ENCODE data around the gene TRIM4. TPM values are rescaled to one million over a fixed set of nuclear protein-coding genes. Genes with fewer than 3 reads are reported as not detected.

TRIM4 gene
- total RNA-seq, 4 donors from 2014 or later = 20.9 to 43.3 (median 39.6) TPM

DNA sequence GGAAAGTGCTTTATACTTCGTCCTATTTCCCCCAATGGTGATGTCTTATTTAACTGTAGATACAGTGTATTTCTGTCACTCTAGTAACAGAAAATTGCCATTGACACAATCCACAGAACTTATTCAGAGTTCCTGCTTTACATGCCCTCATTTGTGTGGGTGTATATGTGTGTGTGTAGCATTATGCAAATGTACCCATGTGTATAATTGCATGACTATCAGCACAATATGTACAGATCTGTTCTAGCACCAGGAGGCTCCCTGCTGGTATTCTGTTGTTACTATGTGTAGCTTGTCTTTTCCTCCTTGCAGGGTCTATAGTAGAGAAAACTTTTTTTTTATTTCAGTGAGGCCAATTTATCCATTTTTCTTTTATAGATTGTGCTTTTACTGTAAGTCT lies 75.0 kb downstream of the TRIM4 start:
- peaks cover 0 to 16% (median 4%) of the 10 kb centered on the region in 4 donors for H3K4me1 ChIP-seq
- no peaks in the 10 kb centered on the region for H3K9me3 ChIP-seq
- DNase-seq = no peak
- H3K4me3 ChIP-seq = no peak overlapping the region
- WGBS, 2 donors (ENCODE audit: low coverage in 1 of 2) = 67 to 88% methylated on average over 1 of the region's 1 CpG
- intact Hi-C loops (cut with DNase I; ENCODE audit: low total_unique reads) (no loop called here), in situ Hi-C loops (cut with MboI; ENCODE audit: low pct_ligation_motif_present in 1 of 4, low pct_unique_long_range_greater_than_20kb in 1 of 4, low sequenced_read_pairs in 3 of 4) (no loop called here)
- no peaks in the 10 kb centered on the region for H3K36me3 ChIP-seq
- H3K27ac ChIP-seq = no peak overlapping the region
- TF ChIP-seq POLR2A (IDR thresholded peaks at IDR 0.05) (no peak), EP300 (IDR thresholded peaks at IDR 0.05; ENCODE audit: low read depth) (no peak), POLR2AphosphoS5 (IDR thresholded peaks at IDR 0.05) (no peak)
- TF ChIP-seq, protein P1, sequence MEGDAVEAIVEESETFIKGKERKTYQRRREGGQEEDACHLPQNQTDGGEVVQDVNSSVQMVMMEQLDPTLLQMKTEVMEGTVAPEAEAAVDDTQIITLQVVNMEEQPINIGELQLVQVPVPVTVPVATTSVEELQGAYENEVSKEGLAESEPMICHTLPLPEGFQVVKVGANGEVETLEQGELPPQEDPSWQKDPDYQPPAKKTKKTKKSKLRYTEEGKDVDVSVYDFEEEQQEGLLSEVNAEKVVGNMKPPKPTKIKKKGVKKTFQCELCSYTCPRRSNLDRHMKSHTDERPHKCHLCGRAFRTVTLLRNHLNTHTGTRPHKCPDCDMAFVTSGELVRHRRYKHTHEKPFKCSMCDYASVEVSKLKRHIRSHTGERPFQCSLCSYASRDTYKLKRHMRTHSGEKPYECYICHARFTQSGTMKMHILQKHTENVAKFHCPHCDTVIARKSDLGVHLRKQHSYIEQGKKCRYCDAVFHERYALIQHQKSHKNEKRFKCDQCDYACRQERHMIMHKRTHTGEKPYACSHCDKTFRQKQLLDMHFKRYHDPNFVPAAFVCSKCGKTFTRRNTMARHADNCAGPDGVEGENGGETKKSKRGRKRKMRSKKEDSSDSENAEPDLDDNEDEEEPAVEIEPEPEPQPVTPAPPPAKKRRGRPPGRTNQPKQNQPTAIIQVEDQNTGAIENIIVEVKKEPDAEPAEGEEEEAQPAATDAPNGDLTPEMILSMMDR (IDR thresholded peaks at IDR 0.05) = no peak
- H3K27me3 ChIP-seq = no peaks in the 10 kb centered on the region

DNA sequence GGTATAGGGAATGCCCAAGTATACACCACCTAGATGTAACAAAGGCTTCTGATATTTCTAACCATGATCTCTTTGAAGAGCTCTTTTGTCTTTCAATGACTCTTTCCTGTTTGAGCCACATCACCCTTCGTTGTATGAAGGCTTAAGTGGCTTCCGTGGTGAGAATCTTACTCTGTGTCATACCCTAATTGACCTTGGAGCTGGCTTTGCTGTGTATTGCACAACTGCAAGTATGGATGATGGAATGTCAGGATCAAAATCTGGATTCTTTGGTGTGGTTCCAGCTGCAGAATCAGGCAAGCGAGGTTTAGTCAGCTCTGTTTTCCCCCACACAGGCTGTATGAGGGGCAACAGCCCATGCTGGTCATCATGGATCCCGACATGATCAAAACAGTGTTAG lies 75.5 kb downstream of the TRIM4 start:
- WGBS, 2 donors (ENCODE audit: low coverage in 1 of 2) = 75 to 80% methylated on average over 1 to 4 of the region's 4 CpGs
- no peak overlapping the region for H3K27ac ChIP-seq
- no peak for TF ChIP-seq EP300 (IDR thresholded peaks at IDR 0.05; ENCODE audit: low read depth)
- no peak for TF ChIP-seq POLR2A (IDR thresholded peaks at IDR 0.05)
- TF ChIP-seq, protein P1 (IDR thresholded peaks at IDR 0.05) = no peak
- TF ChIP-seq POLR2AphosphoS5 (IDR thresholded peaks at IDR 0.05) = no peak
- H3K9me3 ChIP-seq = no peaks in the 10 kb centered on the region
- H3K4me1 ChIP-seq = peaks cover 0 to 19% (median 6%) of the 10 kb centered on the region in 4 donors
- intact Hi-C loops (cut with DNase I; ENCODE audit: low total_unique reads) (no loop called here), in situ Hi-C loops (cut with MboI; ENCODE audit: low pct_ligation_motif_present in 1 of 4, low pct_unique_long_range_greater_than_20kb in 1 of 4, low sequenced_read_pairs in 3 of 4) (no loop called here)
- no peaks in the 10 kb centered on the region for H3K27me3 ChIP-seq
- H3K36me3 ChIP-seq = no peaks in the 10 kb centered on the region
- H3K4me3 ChIP-seq = no peak overlapping the region
- DNase-seq = no peak

DNA sequence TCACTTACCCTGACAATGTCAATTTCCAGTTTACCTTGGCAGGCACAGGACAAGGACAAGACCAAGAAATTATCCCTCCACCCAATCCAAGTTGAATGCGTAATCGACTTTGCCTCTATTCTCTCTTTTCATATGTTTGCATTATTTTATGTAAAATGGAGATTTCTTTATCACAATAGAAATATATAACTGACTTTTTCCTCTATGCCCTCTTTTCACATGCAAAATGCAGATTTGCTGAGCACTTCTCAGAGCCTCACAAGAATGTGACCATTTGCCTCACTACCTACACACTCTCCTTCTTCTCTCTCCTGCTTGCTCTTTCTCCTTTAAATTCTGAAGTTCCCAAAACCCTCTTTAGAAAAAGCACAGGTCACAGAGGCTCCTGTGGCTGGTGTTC lies 76.4 kb downstream of the TRIM4 start:
- Histone ChIP-seq H3K4me1 (peaks cover 0 to 27% (median 8%) of the 10 kb centered on the region in 4 donors), H3K27me3 (no peaks in the 10 kb centered on the region), H3K9me3 (no peaks in the 10 kb centered on the region), H3K4me3 (no peak overlapping the region), H3K27ac (no peak overlapping the region), H3K36me3 (no peaks in the 10 kb centered on the region)
- in situ Hi-C loops (cut with MboI; ENCODE audit: low pct_ligation_motif_present in 1 of 4, low pct_unique_long_range_greater_than_20kb in 1 of 4, low sequenced_read_pairs in 3 of 4) (no loop called here), intact Hi-C loops (cut with DNase I; ENCODE audit: low total_unique reads) (no loop called here)
- 80 to 90% methylated on average over 2 of the region's 2 CpGs for WGBS, 2 donors (ENCODE audit: low coverage in 1 of 2)
- TF ChIP-seq, protein P1 (IDR thresholded peaks at IDR 0.05) = no peak
- TF ChIP-seq POLR2AphosphoS5 (IDR thresholded peaks at IDR 0.05) = no peak
- TF ChIP-seq POLR2A (IDR thresholded peaks at IDR 0.05) = no peak
- TF ChIP-seq EP300 (IDR thresholded peaks at IDR 0.05; ENCODE audit: low read depth) = no peak
- DNase-seq = no peak

Small RNAs within 50 kb of the gene (small RNA-seq; reads per million reads assigned to genes)
- gene AC011904.1 (0 reads per million in 4 donors), gene CYP3A52P (0 reads per million in 4 donors), gene RF00019 (0 reads per million in 4 donors), gene RF00561 (0 reads per million in 4 donors)

Other genes starting within 250 kb of the TRIM4 start
- 100 to 1,000 TPM; 142 to 543 (median 383) TPM for gene CYP3A5, start 239.5 kb downstream of the TRIM4 start, total RNA-seq
- 1 to 10 TPM in 1 of 4 donors, under 1 TPM in 2, not detected in 1; 0.95 to 3.0 (median 0.96) TPM for gene CYP3A7, start 184.3 kb downstream of the TRIM4 start, total RNA-seq
- 10 to 100 TPM in 3 of 4 donors, not detected in 1; 10.0 to 44.9 (median 22.1) TPM for gene CYP3A4, start 135.3 kb downstream of the TRIM4 start, total RNA-seq
- gene CYP3A43, start 91.5 kb downstream of the TRIM4 start, total RNA-seq = not detected
- not detected for gene OR2AE1, start 42.5 kb downstream of the TRIM4 start, total RNA-seq
- not detected for gene GJC3, start 10.1 kb upstream of the TRIM4 start, total RNA-seq
- gene AZGP1, start 56.5 kb upstream of the TRIM4 start, total RNA-seq = 10 to 100 TPM in 1 of 4 donors, 1 to 10 TPM in 1, not detected in 2; 3.2 to 17.1 TPM
- gene ZKSCAN1, start 96.1 kb upstream of the TRIM4 start, total RNA-seq = 10 to 100 TPM; 63.1 to 97.5 (median 84.5) TPM
- gene ZSCAN21, start 130.2 kb upstream of the TRIM4 start, total RNA-seq = 10 to 100 TPM in 2 of 4 donors, 1 to 10 TPM in 1, under 1 TPM in 1; 0.75 to 28.7 (median 10.0) TPM
- 10 to 100 TPM; 37.4 to 42.7 (median 41.0) TPM for gene ZNF3, start 162.2 kb upstream of the TRIM4 start, total RNA-seq
- gene COPS6, start 169.4 kb upstream of the TRIM4 start, total RNA-seq = 10 to 100 TPM; 18.3 to 61.3 (median 44.5) TPM
- 10 to 100 TPM; 30.3 to 72.6 (median 38.7) TPM for gene MCM7, start 181.9 kb upstream of the TRIM4 start, total RNA-seq
- 10 to 100 TPM; 16.5 to 86.0 (median 54.9) TPM for gene AP4M1, start 182.1 kb upstream of the TRIM4 start, total RNA-seq
- gene TAF6, start 199.8 kb upstream of the TRIM4 start, total RNA-seq = 100 to 1,000 TPM in 1 of 4 donors, 10 to 100 TPM in 3; 18.0 to 581 (median 43.9) TPM
- gene CNPY4, start 200.1 kb upstream of the TRIM4 start, total RNA-seq = 1 to 10 TPM; 4.9 to 9.4 (median 7.0) TPM
- 1 to 10 TPM in 2 of 4 donors, not detected in 2; 4.4 to 5.6 TPM for gene MBLAC1, start 207.4 kb upstream of the TRIM4 start, total RNA-seq
- 100 to 1,000 TPM; 105 to 403 (median 256) TPM for gene LAMTOR4, start 229.4 kb upstream of the TRIM4 start, total RNA-seq
- gene TRAPPC14, start 239.2 kb upstream of the TRIM4 start, total RNA-seq = 100 to 1,000 TPM in 1 of 4 donors, 10 to 100 TPM in 3; 43.5 to 111 (median 51.2) TPM
- gene GAL3ST4, start 249.1 kb upstream of the TRIM4 start, total RNA-seq = 1 to 10 TPM in 3 of 4 donors, not detected in 1; 2.0 to 5.1 (median 3.8) TPM